Cortex of kidney (tissue), 1 donor: ENCODE data around the gene ZNF496.

Source experiments
- DNase-seq: peaks from one replicate; lab custom pipeline; 2025; lab: John Stamatoyannopoulos, UW

Gene ZNF496

DNA sequence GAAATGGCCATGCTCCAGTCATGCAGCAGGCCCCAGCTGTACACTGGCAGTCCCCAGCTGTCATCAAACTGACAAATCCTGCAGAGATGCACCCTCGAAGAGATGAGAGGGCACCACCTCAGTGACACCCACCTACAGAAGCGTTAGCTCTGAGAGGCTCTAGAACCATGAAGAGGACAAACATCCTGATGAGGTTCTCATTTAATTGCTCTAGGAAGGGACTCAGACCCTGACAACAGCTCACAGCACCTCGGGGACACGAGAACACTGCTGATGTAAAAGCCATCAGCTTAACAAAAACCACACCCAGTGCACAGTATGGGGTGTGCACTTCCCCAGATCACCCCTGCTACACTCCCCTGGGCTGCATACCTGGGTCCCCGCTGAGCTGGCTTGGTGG, 3.4 kb downstream of the ZNF496 start:
- DNase-seq: no peak

DNA sequence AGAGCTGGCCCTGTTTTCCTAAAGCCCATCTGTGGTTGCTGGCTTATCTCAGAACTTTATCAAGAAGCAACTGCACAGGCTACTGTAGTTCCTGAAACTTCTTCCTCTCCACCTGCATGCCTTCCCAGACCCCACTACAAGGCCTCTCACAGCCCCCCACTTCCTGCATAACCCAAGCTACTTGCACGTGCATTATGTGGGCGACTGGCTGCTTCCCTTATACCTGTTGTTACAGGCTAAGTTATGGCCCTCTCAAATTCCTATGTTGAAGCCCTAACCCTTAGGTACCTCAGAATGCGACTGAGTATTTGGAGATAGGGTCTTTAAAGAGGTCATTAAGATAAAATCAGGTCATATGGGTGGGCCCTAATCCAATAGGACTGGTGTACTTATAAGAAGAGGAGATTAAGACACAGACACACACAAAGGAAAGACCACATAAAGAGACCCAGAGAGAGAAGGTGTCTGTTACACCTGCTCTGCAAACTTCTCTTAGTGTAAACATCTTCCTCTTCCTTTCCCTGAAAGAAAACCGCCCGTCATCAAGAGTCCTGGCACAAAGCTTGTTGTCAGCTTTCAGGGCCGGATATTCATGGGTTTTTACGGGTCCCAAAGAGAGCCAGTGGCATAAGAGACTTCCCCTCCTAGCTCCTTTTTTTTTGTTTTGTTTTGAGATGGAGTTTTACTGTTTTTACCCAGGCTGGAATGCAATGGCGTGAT, 5.1 kb downstream of the ZNF496 start:
- no peak for DNase-seq

DNA sequence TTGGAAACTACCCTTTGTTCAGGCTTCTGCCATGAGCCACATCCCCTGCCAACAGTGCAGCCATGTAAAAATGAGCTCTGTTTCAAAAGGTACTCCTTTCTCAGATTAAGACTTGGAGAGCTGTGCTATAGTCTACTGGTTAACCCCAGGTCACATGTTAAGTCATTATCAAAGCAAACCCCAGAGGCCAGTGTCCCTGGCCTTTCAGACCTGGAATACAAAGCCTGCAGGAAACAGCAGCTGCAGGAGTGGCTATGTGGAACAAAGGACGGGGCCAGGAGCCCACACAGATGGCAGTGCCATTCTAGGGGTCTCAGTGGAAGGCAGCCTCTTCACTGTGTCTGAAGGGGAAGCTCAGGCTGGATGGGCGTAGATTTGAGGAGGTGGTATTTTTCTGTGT, 6.7 kb downstream of the ZNF496 start:
- DNase-seq: no peak

- no peak for DNase-seq
Observed at GRCh38 chr1:247324204-247324787, 7.4 kb downstream of the ZNF496 start.

DNA sequence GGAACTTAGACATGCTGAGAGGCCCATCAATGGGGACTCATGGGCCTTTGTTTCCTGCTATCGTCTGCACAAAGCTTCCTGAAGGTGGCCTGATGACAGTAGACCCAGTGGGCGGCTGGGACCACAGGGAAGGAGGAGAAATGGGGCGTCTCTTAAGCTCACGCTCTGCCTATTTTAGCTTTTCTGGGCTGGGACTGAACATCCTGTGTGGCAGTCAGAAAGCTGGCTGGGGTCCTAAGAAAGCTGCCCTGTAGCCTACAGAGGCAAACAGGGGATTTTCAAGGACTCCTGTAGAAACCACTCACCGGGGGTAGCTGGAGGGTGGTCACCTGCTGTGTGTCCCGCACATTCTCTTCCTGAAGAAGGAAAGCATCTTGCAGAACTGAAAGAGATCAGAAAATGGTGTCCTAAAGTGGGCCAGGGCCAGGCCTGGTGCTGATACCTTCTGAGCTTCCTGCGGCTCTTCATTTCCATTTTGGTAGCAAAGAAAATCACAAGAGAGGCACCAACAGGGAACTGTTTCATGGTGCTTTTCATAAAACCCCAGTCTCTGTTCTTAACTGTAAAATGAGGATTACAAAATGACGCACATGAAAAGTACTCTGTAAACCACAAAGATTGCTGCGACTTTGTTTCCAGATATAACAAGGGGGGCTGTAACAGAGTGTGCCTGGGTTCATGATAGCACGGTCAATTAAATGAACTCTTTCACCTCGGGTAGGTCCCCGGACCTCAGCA, 8.6 kb downstream of the ZNF496 start:
- DNase-seq: no peak

GRCh38 chr1:247322442-247322841, 9.2 kb downstream of the ZNF496 start:
- DNase-seq: no peak

- no peak for DNase-seq
Observed at GRCh38 chr1:247317702-247318101, 14.0 kb downstream of the ZNF496 start.

GRCh38 chr1:247316590-247317197, 15.0 kb downstream of the ZNF496 start:
- no peak for DNase-seq

DNA sequence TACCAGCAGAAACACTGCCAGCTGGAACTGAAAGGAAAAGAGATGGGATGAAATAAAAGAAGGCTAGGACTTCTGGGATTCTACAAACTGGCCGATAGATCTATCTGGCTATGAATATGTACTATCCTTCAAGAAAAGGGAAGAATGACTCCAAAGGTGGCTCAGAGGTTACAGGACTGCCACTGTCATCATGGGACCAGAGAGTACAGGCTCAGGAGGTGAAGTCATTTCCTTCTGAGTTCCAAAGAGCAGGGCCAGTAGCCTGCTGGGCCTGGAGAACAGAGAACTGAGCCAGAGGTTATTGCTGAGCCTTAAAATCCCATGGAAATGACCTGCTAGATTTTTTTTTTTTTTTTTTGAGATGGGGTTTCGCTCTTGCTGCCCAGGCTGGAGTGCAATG, 27.6 kb downstream of the ZNF496 start:
- DNase-seq: no peak

DNA sequence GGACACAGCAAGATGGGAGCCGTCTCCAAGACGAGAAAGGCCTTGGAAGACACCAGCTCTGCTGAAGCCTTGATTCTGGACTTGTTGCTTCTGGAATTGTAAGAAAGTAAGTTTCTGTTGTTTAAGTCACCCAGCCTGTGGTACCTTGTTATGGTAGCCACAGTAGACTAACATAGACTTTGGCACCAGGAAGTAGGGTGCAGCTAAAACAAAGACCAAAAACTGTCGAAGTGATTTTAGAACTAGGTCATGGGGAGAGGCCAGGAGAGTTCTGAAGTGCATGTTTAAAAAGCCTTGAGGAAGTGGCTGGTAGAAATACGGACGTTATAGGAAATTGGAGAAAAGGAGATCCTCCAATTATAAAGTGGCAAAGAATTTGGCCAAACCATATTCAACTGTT, 28.5 kb downstream of the ZNF496 start:
- no peak for DNase-seq

DNA sequence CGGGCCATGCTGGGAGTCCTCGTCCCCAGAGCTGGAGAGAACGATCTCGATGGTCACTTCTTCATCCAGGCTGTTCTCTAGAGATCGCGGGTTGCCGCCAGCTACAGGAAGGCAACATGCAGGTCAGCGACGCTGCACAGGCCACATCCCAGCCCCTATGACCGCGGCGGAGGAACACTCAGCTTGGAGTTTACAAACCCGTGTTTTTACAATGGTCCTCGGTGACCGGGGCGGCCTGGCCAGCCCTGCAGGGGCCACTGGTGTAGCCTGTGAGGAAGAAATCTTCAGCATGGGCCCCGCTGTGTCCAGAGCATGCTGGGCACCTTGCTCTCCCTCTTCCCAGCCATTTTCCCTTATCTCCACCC, 30.5 kb downstream of the ZNF496 start:
- DNase-seq: no peak

- DNase-seq: no peak
Observed at GRCh38 chr1:247300491-247301175, 31.0 kb downstream of the ZNF496 start.

GRCh38 chr1:247299723-247300381, 31.8 kb downstream of the ZNF496 start:
- DNase-seq: no peak

DNA sequence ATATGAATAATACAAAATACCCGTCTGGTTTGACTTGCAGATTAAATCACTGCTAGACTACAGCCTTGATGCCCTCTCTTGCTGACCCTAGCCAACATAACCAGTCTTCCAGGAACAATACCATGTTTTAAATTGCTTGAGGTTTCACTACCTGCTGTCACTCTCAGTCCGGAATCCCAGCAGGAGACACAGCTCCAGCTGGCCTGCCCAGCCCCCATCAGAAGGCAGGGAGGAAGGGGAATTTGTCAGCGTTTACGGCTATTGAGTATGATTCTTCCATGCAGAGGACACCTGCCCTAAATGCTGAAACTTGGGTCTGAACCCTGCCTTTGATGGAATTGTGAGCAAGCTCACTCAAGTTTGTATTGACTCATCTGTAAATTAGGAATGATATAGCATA, 33.0 kb downstream of the ZNF496 start:
- no peak for DNase-seq

DNA sequence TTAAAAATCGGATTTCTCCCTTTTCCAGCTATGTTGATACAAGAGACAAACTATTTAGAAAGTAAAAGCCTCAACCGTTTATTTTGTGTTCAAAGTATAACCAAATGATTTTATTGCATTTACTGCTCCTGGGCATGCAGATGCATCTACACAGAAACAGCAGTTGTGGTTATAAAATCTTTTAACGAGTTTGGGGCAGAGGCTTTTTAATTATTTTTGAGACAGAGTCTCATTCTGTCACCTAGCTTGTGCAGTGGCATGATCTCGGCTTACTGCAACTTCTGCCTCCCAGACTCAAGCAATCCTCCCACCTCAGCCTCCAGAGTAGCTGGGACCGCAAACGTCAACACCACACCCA, 33.6 kb downstream of the ZNF496 start:
- no peak for DNase-seq

DNA sequence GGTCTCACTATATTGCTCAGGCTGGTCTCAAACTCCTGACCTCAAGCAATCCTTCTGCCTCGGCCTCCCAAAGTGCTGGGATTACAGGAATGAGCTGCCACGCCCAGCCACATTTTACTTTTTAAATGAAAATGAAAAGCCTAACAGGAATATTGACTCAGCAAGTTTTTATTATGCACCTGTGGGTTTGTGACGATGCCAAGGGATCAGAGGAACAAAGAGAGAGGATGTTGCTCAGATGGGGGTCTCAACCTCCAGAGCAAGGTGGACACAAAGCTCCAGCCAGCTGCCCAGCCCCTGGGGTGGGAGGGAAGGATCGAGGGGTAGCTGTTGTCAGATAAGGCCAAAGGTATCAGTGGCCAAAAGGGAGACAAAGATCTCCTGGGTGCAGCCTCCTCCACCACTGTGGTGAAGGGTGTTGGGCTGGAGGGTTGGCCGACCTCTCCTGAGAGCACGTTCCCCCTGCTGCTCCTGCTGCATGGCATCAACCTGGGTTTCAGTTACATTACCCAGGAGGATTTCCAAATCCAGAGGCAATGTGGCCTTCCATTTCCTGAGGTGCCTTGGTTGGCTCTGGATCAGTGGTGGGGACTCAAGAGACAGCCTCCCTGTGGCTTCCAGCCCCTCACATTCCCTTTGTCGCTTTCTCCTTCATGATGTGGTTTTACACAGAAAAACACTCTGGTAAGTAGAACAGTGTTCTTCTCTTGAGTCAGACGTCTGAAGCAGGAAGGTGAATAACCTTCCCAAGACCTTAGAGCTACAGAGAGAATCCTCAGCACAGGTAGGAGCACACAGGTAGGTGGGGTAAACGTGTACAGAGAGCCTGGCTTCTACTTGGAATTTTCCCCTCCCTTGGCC, 34.2 kb downstream of the ZNF496 start:
- DNase-seq: no peak

GRCh38 chr1:247296599-247297180, 35.0 kb downstream of the ZNF496 start:
- DNase-seq: no peak

DNA sequence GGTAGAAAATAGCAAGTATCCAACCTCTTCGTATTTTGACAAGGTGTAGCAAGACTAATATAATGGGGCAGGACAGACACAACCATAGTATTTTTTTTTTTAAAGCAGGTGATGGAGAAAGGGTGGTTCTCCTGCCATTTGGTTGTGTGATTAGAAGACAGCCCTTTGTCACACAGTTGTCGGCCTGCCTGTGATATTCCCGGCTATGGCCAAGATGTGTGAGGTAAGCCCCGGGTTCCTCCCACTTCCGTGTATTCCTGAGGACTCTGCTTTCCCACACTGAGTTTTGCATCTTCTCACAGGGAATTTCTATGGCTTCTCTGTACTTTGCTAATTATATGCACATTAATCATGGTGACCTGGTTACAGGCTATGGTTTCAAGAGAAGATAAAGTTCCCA, 35.9 kb downstream of the ZNF496 start:
- no peak for DNase-seq

- no peak for DNase-seq
Observed at GRCh38 chr1:247295274-247295684, 36.4 kb downstream of the ZNF496 start.

- no peak for DNase-seq
Observed at GRCh38 chr1:247294282-247294681, 37.4 kb downstream of the ZNF496 start.

GRCh38 chr1:247293047-247293446, 38.6 kb downstream of the ZNF496 start:
- DNase-seq: no peak
